ENCODE results near the gene TBL1XR1.
"Not testable (repeated sequence)": the region's sequence is repeated elsewhere in the genome, so short reads cannot be mapped to it uniquely, and the experiment has no call there.

TBL1XR1 gene

GRCh38 chr3:177144922-177145321 is 52.4 kb downstream of the TBL1XR1 start:
- no peak for DNase-seq (ENCODE audit: low read depth in 2 of 2)

GRCh38 chr3:177141899-177142646 is 55.2 kb downstream of the TBL1XR1 start:
- no peak for DNase-seq (ENCODE audit: low read depth in 2 of 2)

DNA sequence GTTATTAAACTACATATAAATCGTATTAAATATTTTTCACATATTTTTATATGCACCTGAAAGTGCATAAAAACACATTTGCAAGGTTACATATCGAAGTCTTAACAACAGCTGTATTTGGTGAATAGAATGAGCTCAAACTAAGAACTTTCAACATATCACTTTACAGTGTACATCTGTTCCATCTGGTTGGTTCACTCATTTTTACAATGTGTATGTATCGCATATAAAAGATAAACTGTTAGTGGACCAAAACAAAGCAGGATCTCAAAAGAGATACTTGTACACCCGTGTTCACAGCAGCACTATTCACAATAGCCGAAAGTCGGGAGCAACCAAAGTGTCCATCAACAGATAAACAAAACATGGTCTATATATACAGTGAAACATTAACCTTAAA is 55.8 kb downstream of the TBL1XR1 start:
- DNase-seq (ENCODE audit: low read depth in 2 of 2), result no peak

DNA sequence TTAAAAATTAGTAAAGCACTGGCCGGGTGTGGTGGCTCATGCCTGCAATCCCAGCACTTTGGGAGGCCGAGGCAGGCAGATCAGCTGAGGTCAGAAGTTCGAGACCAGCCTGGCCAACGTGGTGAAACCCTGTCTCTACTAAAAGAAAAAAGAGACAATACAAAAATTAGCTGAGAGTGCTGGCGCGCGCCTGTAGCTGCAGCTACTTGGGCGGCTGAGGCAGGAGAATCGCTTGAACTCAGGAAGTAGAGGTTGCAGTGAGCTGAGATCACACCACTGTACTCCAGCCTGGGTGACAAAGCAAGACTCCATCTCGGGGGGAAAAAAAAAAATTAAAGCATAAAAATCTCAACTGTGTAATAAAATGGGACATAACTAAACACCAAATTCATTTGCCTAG is 58.1 kb downstream of the TBL1XR1 start:
- not testable (repeated sequence) for DNase-seq (ENCODE audit: low read depth in 2 of 2)

DNA sequence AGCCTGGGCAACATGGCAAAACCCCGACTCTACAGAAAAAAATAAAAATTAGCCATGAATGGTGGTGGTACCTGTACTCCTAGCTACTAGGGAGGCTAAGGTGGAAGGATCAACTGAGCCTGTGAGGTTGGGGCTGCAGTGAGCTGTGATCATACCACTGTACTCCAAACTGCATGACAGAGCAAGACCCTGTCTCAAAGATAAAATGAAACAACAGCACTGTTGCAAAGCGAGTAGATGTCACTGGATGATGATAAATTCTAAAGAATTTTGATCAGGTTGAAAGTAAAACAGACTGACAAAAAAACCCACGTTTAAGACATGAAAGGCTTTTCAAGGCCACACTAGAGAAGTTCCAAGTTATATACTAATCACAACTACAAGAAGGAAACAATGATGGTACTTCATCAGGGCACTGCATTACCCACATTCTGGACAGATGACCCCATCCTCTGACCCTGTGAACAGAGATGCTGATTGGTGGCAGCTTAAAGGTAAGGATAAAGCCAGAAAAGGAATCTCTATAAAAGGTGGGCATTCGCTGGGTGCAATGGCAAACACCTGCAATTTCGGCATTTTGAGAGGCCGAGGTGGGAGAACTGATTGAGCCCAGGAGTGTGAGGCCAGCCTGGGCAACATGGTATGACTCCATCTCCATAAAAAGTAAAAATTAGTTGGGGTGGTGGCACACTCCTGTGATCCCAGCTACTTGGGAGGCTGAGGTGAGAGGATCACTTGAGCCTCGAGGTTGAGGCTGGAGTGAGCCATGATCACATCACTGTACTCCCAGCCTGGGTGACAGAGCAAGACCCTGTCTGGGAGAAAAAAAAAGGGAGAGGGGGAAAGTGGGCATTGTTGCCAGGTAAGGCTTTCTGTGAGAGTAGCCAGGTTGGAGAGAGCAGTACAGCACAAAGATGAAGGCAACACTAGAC is 59.2 kb downstream of the TBL1XR1 start:
- DNase-seq (ENCODE audit: low read depth in 2 of 2), result no peak

DNA sequence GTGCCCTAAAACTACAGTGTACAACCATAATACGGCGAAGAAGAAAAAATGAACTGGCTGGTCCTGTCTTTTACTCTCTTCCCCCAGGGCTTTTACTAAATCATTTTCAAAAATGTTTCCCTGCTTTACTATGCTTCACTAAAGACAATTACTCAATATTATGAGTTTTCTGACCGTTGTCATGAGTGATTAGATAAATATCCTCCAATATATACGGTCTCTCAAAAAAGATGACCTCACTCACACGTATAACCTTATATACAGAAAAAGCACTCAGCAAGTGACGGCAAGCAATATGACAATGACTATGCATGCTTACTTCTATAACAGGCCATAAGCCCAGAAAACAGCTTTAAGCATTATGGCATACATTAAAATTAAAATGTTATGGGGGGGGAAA is 60.5 kb downstream of the TBL1XR1 start:
- DNase-seq (ENCODE audit: low read depth in 2 of 2), result no peak

DNA sequence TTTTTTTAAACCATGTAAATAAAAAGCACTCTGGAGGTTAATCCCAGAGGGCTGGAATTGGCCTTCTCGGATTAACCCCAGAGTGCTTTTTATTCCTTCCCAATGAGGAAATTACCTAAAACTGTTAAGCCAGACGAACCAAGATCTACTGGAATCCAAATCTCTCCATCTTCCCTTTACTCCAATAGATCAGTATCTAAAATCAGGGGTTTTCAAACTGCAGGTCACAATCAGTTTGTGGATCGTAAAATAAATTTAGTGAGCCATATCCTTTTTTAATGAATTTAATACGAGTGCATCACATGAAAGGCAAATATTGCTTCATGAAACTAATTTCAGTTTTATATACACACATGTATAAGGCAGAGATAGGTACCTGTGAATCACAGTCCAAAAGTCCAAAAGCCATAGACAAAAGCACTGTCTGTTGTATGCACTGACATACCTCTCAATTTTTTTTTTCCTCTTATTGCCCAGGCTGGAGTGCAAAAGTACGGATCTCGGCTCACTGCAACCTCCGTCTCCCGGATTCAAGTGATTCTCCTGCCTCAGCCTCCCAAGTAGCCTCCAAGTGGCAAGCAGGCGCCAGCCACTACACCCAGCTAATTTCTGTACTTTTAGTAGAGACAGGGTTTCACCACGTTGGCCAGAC is 61.3 kb downstream of the TBL1XR1 start:
- DNase-seq (ENCODE audit: low read depth in 2 of 2), result no peak

DNA sequence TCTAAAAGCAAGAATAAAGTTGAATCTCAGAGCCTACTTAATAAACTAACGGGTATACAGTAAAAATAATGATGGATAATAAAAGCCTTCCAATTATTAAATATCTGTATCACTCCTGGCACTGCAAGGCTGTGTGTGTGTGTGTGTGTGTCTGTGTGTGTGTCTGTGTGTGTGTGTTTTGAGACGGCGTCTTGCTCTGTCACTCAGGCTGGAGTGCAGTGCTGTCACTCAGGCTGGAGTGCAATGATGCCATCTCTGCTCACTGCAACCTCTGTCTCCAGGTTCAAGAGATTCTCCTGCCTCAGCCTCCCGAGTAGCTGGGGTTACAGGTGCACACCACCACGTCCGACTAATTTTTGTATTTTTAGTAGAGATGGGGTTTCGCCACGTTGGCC is 62.5 kb downstream of the TBL1XR1 start:
- no peak for DNase-seq (ENCODE audit: low read depth in 2 of 2)

DNA sequence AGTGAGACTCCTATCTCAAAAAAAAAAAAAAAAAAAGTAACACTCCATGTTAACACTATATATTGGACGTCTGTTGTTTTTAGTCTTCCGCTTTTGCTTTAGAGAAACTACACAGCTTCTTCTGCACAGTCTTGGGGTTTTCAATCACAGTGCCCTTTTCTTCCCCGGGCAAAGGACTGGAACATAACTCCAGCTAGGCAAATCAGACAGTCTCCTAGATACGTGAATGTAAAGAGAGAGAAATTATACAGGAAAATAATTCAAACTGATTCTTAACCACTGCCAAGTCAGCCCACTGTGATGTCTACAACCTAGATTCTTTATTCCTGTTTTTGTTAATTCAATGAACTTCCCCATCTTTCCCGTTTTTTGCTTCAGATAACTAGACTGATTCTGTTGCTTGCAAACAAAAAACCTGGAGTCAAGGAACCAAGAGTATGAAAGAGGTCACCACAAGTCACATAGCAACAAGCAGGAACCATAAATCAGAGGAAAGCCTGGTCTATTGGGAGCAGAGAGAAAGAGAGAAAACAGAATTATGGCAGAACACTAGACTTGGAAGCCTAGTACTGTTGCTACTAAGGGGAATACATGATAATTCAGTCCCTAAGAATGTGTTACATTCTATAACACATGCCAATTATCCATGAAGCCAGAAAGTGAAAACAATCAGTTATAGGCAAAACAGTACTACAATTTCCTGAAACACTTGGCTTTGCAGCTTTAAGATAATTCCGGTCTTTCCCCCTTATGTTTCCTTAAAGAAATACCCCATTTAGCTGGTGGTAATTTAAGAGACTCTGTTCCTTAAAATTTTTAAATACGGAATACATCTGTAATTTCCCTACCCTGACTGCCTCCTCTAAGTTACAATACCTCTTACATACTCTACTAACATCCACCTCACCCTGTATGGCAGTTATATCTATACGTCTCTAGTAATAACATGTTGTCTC is 63.1 kb downstream of the TBL1XR1 start:
- peak in 1 of 2 experiments; percentile 6 for DNase-seq (ENCODE audit: low read depth in 2 of 2)

DNA sequence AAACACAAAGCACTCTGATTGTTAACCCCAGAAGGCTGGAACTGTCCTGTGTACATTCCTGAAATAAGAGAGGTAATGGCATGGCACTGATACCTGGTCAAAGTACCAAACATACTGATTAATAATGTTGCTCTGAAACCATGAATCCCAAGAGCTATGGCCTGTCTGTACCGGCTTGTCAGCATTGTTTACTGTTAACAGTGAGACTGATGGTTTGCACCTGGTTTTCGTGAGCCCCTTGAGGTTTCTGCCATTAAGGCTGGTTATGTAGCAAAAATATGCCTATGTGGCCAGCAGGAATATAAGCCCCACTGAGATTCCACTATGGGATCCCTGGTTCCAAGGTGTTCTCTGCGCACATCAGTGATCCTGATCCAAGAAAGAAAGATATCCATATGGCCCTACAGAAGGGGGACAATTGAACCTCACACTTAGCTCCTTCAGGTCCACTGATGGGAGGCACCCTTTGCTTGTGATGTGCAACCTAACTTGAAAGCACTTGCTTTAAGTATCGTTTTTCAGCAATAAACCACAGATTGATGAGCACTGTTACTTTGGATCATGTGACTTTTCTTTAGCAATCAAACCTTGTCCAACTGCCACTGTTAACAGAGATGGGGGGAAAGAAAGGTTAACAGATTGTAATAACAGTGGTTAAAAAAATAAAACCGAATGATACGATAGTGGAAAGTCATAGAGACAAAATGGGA is 65.2 kb downstream of the TBL1XR1 start:
- no peak for DNase-seq (ENCODE audit: low read depth in 2 of 2)

- no peak for DNase-seq (ENCODE audit: low read depth in 2 of 2)
Measured at GRCh38 chr3:177127008-177127407, 70.3 kb downstream of the TBL1XR1 start.

- DNase-seq (ENCODE audit: low read depth in 2 of 2), result peak; percentile 67 to 68
Measured at GRCh38 chr3:177126015-177126773, 71.1 kb downstream of the TBL1XR1 start.

DNA sequence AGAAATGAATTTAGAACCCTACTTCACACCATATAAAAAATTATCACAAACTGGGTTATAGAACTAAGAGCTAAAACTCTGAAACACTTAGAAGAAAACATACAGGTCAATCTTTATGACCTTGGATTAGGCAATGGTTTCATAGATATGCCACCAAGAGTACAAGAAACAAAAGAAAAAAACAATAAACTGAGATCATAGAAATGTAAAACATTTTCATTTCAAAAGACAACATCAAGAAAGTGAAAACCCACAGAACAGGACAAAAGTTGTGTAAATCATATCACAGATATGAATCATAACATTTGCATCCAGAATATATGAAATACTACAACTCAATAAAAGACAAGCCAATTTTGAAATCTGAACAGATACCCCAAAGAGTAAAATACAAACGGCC is 72.4 kb downstream of the TBL1XR1 start:
- peak in 1 of 2 experiments; percentile 5 for DNase-seq (ENCODE audit: low read depth in 2 of 2)

DNA sequence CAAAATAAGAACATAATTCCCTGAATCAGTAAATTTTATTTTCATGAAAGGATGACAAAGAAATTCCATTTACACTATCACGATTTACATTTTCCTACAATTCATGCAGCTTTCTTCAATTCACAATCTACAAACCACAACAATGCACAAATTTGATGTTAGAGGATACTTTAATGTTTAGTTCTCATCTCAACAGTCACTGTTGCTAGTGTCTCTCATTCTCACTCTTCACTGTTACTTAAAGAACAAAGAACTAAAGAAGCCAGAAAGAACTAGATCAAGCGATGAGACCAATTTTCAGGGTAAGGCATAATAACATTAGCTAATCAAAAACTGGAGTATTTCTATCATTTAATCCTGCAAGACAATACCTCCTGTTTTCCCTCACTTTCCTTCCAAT is 73.5 kb downstream of the TBL1XR1 start:
- DNase-seq (ENCODE audit: low read depth in 2 of 2), result no peak

DNA sequence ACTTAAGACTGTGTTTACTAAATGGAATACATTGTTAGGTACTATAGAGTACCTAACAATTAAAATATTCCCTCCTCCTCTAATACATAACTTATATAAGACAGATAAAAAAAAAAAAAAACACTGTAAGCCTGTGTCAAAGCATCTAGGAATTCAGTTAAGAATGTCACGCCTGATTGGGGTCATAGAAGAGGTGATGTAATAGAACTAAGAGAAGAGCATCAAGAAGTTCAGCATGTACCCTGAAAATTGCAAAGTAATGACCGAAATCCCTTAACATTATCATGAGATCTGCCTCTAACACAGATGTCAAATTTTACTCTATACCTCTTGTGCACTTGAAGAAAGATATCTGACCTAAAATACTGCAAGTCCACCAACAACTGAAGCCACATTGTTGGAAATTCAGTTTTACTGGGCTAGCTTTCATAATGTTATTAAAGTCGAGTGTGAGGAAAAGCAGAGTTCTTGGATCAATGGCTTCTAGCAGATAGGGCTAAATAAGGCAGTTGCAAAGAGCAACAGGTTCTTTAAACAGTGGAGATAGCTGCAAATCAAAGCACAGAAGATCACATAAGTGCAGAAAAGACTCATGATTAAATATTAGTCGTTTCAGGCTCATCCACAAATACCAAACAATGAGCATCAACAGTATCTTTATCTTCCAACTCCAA is 75.0 kb downstream of the TBL1XR1 start:
- DNase-seq (ENCODE audit: low read depth in 2 of 2), result no peak

DNA sequence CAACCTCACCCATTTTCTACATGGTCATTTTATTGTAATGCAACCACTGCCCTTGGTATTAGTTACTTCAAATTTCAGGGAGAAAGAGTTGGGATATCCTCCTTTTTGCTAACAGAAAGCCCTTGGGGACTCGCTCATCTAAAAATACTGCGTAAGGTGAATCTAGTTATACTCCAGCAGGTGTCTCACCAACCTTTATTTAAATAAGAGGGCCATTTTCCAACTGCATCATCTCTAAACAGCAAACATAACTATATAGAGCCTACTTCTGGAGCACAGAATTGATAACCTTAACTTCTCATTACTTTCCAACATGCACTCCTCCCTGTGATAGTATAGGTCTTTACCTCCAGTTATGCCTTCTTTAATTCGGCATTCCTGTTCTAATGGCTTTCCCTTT is 77.5 kb downstream of the TBL1XR1 start:
- DNase-seq (ENCODE audit: low read depth in 2 of 2), result no peak

DNA sequence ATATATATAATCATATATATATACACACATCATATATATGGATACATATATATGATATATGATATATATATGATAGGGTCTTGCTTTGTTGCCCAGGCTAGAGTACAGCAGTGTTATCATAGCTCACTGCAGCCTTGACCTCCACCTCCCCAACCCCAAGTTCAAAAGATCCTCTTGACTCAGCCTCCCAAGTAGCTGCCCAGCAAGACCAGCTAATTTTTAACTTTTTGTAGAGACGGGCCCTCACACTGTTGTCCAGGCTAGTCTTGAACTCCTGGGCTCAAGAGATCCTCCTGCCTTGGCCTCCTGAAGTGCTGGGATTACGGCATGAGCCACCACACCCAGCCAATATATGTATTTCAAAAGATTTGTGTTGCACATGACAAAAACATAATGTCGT is 83.0 kb downstream of the TBL1XR1 start:
- DNase-seq (ENCODE audit: low read depth in 2 of 2), result no peak

- DNase-seq (ENCODE audit: low read depth in 2 of 2), result no peak
Measured at GRCh38 chr3:177111541-177111949, 85.7 kb downstream of the TBL1XR1 start.

DNA sequence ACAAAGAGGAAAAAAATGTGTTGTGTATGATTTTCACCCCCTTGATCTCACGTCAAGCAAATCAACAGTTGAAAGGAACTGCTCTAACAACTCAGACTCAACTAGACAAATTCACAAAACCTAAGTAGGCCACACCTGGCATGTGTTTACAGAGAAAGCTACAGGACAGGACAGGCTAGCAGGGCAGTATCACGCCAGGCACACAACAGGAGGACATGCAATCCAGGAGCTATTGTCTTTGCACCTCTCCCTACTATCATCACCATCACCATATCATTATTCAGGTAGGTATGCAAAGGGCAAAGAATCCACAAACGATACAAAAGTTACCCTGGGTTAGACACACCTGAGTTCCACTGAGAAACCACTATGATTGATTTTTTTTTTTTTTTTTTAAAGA is 86.4 kb downstream of the TBL1XR1 start:
- no peak for DNase-seq (ENCODE audit: low read depth in 2 of 2)

Measured in fibroblast of skin of left biceps (primary cell).